Trophoblast cell (in vitro differentiated cells and primary cell): Measurements from ENCODE around the gene TSPAN33.

Experiments
- DNase-seq, 2 donors: peaks; one replicate each; pipeline ENCODE4 v3.0.0-alpha.2; 2016
- H2AFZ ChIP-seq: 2 replicates; pipeline ENCODE4 v1.6.1; 2013; ENCODE audit warnings: low read length, moderate library complexity, mild to moderate bottlenecking; ENCODE audit not compliant: insufficient read depth, poor library complexity
- H2AK5ac ChIP-seq: 2 replicates; pipeline ENCODE4 v1.6.1; 2013; ENCODE audit warnings: mild to moderate bottlenecking, low read length
- H2BK120ac ChIP-seq: 2 replicates; pipeline ENCODE4 v1.6.1; 2013; ENCODE audit warnings: low read length, mild to moderate bottlenecking, moderate library complexity; ENCODE audit not compliant: insufficient read depth, poor library complexity
- H2BK12ac ChIP-seq: 2 replicates; pipeline ENCODE4 v1.6.1; 2013; ENCODE audit warnings: mild to moderate bottlenecking, low read length, moderate library complexity
- H2BK5ac ChIP-seq: 2 replicates; pipeline ENCODE4 v1.6.1; 2013; ENCODE audit warnings: low read length, low read depth, moderate library complexity, mild to moderate bottlenecking; ENCODE audit not compliant: poor library complexity
- H3K14ac ChIP-seq: 2 replicates; pipeline ENCODE4 v1.6.1; 2013; ENCODE audit warnings: mild to moderate bottlenecking, low read length
- H3K18ac ChIP-seq: 2 replicates; pipeline ENCODE4 v1.6.1; 2013; ENCODE audit warnings: mild to moderate bottlenecking, low read length
- H3K23ac ChIP-seq: 2 replicates; pipeline ENCODE4 v1.6.1; 2013; ENCODE audit warnings: low read length
- H3K27ac ChIP-seq: 2 replicates; pipeline ENCODE4 v1.5.1; 2013; ENCODE audit warnings: low read depth, mild to moderate bottlenecking, inconsistent platforms, low read length, moderate library complexity
- H3K27me3 ChIP-seq: 2 replicates; pipeline ENCODE4 v1.6.1; 2013; ENCODE audit warnings: inconsistent platforms, mild to moderate bottlenecking, low read length, moderate library complexity; ENCODE audit not compliant: insufficient read depth
- H3K36me3 ChIP-seq, 2 experiments: 1 replicate in 1 of 2; 2 replicates in 1 of 2; pipeline ENCODE4 v1.6.1; 2013; ENCODE audit warnings: low read length in 2 of 2, mild to moderate bottlenecking in 2 of 2, moderate library complexity in 1 of 2; ENCODE audit not compliant: insufficient read depth in 2 of 2, control insufficient read depth in 1 of 2
- H3K4ac ChIP-seq: 2 replicates; pipeline ENCODE4 v1.6.1; 2013; ENCODE audit warnings: low read depth, mild to moderate bottlenecking, low read length, moderate library complexity
- H3K4me1 ChIP-seq, 2 experiments: 1 replicate in 1 of 2; 2 replicates in 1 of 2; pipeline ENCODE4 v1.6.1; 2013; ENCODE audit warnings: low read length in 2 of 2, mild to moderate bottlenecking in 2 of 2, moderate library complexity in 1 of 2; ENCODE audit not compliant: insufficient read depth in 2 of 2, control insufficient read depth in 1 of 2
- H3K4me2 ChIP-seq: 2 replicates; pipeline ENCODE4 v1.6.1; 2013; ENCODE audit warnings: inconsistent platforms, mild to moderate bottlenecking, low read length, moderate library complexity
- H3K4me3 ChIP-seq: 2 replicates; pipeline ENCODE4 v1.5.1; 2013; ENCODE audit warnings: mild to moderate bottlenecking, low read depth, low read length, inconsistent platforms
- H3K79me1 ChIP-seq: one replicate; pipeline ENCODE4 v1.6.1; 2013; ENCODE audit warnings: low read length
- H3K79me2 ChIP-seq: 2 replicates; pipeline ENCODE4 v1.6.1; 2013; ENCODE audit warnings: low read length, mild to moderate bottlenecking; ENCODE audit not compliant: control insufficient read depth, insufficient read depth, poor library complexity
- H3K9ac ChIP-seq: 2 replicates; pipeline ENCODE4 v1.6.1; 2013; ENCODE audit warnings: mild to moderate bottlenecking, low read length
- H3K9me3 ChIP-seq: 2 replicates; pipeline ENCODE4 v1.6.1; 2013; ENCODE audit warnings: low read depth, mild to moderate bottlenecking, control low read depth, inconsistent platforms, low read length; ENCODE audit not compliant: insufficient read depth
- H4K12ac ChIP-seq: 2 replicates; pipeline ENCODE4 v1.6.1; 2013; ENCODE audit warnings: low read depth, mild to moderate bottlenecking, low read length, moderate library complexity
- H4K8ac ChIP-seq: 2 replicates; pipeline ENCODE4 v1.6.1; 2013; ENCODE audit warnings: low read depth, mild to moderate bottlenecking, low read length, moderate library complexity
- H4K91ac ChIP-seq: one replicate; pipeline ENCODE4 v1.6.1; 2013; ENCODE audit warnings: low read depth, mild to moderate bottlenecking, low read length, moderate library complexity
- whole genome bisulfite sequencing: extraction: QIAGEN DNeasy Blood & Tissue Kit; methylation state at CpG from one replicate; pipeline ENCODE4 v1.1.7; 2013; ENCODE audit warnings: missing lambda C conversion rate; ENCODE audit not compliant: insufficient read length, insufficient coverage; ENCODE audit errors: extremely low coverage; 5-methylcytosine and 5-hydroxymethylcytosine counted together

Gene TSPAN33

DNA sequence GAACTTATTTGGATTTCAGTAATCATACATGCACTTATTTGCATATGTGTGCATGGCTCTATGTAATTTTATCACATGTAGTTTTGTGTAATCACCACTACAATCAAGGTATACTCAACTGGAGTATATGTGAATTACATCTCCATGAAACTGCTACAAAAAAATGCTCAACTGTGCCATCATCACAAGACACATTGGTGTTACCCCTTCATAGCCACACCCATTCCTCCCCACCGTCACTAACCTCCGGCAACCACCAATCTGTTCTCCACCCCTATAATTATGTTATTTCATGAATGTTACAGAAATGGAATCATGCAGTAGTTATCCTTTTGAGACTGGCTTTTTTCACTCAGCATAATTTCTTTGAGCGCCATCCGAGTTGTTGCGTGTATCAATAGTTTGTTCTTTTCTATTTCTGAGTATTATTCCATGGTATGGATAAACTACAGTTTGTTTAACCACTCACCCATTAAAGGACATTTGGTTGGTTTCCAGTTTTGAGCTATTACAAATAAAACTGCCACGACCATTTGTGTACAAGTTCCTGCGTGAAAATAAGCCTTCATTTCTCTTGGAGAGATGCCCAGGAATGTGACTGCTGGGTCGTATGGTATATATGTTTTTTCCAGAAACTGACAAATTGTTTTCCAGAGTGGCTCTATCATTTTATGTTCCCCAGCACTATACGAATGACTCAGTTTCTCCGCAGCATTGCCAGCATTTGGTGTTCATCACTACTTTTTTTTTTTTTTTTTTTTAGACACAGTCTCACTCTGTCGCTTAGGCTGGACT, 32.6 kb downstream of the TSPAN33 start:
- Histone ChIP-seq H3K9me3 (no peaks in the 10 kb centered on the region), H3K14ac (no peak overlapping the region), H3K4me1 (no peaks in the 10 kb centered on the region), H4K8ac (no peak overlapping the region), H2AFZ (no peak overlapping the region), H4K12ac (no peak overlapping the region), H2BK5ac (no peak overlapping the region), H3K4me2 (no peak overlapping the region), H2AK5ac (no peak overlapping the region), H3K23ac (no peak overlapping the region), H3K4ac (no peak overlapping the region), H3K36me3 (no peaks in the 10 kb centered on the region), H4K91ac (no peak overlapping the region), H2BK120ac (no peak overlapping the region), H3K4me3 (no peak overlapping the region), H3K27ac (no peak overlapping the region), H3K18ac (no peak overlapping the region), H2BK12ac (no peak overlapping the region), H3K79me2 (no peaks in the 10 kb centered on the region), H3K79me1 (no peaks in the 10 kb centered on the region), H3K9ac (no peak overlapping the region), H3K27me3 (no peaks in the 10 kb centered on the region)
- DNase-seq, result no peak
- no CpG with 5 or more reads among the region's 11 CpGs for WGBS

- Histone ChIP-seq H3K36me3 (no peaks in the 10 kb centered on the region), H3K14ac (no peak overlapping the region), H3K4me2 (no peak overlapping the region), H3K9ac (no peak overlapping the region), H2BK120ac (no peak overlapping the region), H4K8ac (no peak overlapping the region), H2BK5ac (no peak overlapping the region), H3K27ac (no peak overlapping the region), H2AK5ac (no peak overlapping the region), H3K23ac (no peak overlapping the region), H2AFZ (no peak overlapping the region), H3K27me3 (no peaks in the 10 kb centered on the region), H3K18ac (no peak overlapping the region), H3K79me1 (peaks cover 10% of the 10 kb centered on the region), H4K91ac (no peak overlapping the region), H4K12ac (no peak overlapping the region), H3K9me3 (no peaks in the 10 kb centered on the region), H3K4ac (no peak overlapping the region), H3K79me2 (peaks cover 12% of the 10 kb centered on the region), H2BK12ac (no peak overlapping the region), H3K4me3 (no peak overlapping the region), H3K4me1 (peaks cover 3 to 6% of the 10 kb centered on the region in 2 experiments)
- no peak for DNase-seq
- WGBS, result no CpG with 5 or more reads among the region's 6 CpGs
Measured at GRCh38 chr7:129184981-129185670, 40.6 kb downstream of the TSPAN33 start.

DNA sequence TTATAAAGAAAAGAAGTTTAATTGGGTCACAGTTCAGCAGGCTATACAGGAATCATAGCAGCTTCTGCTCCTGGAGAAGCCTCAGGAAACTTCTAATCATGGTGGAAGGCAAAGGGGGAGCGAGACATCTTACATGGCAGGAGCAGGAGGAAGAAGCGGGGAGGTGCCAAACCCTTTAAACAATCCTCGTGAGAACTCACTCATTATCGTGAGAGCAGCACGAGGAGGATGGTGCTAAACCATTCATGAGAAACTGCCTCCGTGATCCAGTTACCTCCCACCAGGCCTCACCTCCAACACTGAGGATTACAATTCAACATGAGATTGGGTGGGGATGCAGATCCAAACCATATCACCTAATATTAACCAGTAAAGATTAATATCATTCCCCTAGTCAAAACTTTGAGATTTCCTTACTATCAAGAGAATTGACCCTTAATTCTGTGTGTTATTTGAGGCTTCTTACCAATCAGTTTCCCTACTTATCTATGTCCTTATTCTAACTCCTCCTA, 42.3 kb downstream of the TSPAN33 start:
- H4K12ac ChIP-seq, result no peak overlapping the region
- H3K4ac ChIP-seq, result no peak overlapping the region
- H2BK120ac ChIP-seq, result no peak overlapping the region
- no peak overlapping the region for H2BK12ac ChIP-seq
- peaks cover 12% of the 10 kb centered on the region for H3K79me2 ChIP-seq
- peaks cover 10 to 11% of the 10 kb centered on the region in 2 experiments for H3K4me1 ChIP-seq
- H2AK5ac ChIP-seq, result no peak overlapping the region
- WGBS, result no CpG with 5 or more reads among the region's 6 CpGs
- no peak for DNase-seq
- no peak overlapping the region for H3K18ac ChIP-seq
- no peak overlapping the region for H3K23ac ChIP-seq
- no peak overlapping the region for H2BK5ac ChIP-seq
- no peaks in the 10 kb centered on the region for H3K36me3 ChIP-seq
- H3K4me2 ChIP-seq, result no peak overlapping the region
- H3K9ac ChIP-seq, result no peak overlapping the region
- no peak overlapping the region for H4K8ac ChIP-seq
- peaks cover 10% of the 10 kb centered on the region for H3K79me1 ChIP-seq
- no peak overlapping the region for H4K91ac ChIP-seq
- no peak overlapping the region for H3K14ac ChIP-seq
- H3K9me3 ChIP-seq, result no peaks in the 10 kb centered on the region
- H3K27me3 ChIP-seq, result no peaks in the 10 kb centered on the region
- no peak overlapping the region for H2AFZ ChIP-seq
- no peak overlapping the region for H3K4me3 ChIP-seq
- H3K27ac ChIP-seq, result no peak overlapping the region

DNA sequence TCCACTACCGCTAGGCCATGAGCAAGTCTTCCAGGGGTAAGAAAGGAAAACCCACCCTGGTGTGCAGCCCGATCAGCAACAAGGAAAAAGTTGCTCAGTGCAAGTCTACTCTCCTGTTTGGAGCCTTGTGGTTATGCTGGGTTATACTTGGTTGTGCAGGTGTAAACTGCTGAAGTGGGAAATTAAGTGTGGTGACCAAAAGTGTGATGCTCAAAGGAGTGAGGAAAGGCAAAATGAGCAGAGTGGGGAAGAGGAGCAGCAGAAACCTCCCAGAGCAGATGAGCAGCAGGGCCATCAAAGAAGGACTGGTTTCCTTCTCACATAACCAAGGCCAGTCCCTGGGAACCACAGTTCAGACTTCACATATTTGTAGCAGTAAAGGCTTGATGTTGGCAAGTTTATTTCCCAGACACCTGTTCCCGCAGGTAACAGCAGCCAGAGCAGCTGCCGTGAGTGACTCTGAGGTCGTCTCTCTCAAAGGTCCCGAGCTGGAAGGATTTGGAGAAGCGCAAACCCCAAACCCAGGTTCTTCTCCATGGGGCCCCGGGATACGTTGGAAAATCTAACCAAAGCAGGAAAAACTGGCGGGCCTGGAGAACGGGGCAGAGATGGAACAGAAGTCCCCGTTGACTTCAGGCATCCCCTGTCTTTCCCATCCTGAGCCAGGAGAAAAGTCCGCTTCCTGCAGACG, 43.3 kb downstream of the TSPAN33 start:
- Histone ChIP-seq H3K4me3 (peak overlapping the region; percentile 85), H3K79me1 (peaks cover 10% of the 10 kb centered on the region), H3K9me3 (no peaks in the 10 kb centered on the region), H2AFZ (peak overlapping the region; percentile 63), H3K27ac (no peak overlapping the region), H3K9ac (no peak overlapping the region), H3K36me3 (no peaks in the 10 kb centered on the region), H4K8ac (peak overlapping the region; percentile 62), H2BK5ac (no peak overlapping the region), H3K18ac (no peak overlapping the region), H3K4ac (no peak overlapping the region), H3K4me2 (peak overlapping the region; percentile 90), H2BK120ac (no peak overlapping the region), H3K79me2 (peaks cover 12% of the 10 kb centered on the region), H4K91ac (no peak overlapping the region), H2AK5ac (no peak overlapping the region), H3K14ac (no peak overlapping the region), H4K12ac (peak overlapping the region; percentile 51), H3K27me3 (no peaks in the 10 kb centered on the region), H2BK12ac (peak overlapping the region; percentile 56), H3K23ac (no peak overlapping the region), H3K4me1 (peaks cover 10 to 11% of the 10 kb centered on the region in 2 experiments)
- WGBS, result no CpG with 5 or more reads among the region's 14 CpGs
- DNase-seq, result no peak
